Measurements from ENCODE around the gene SPEG. TPM values are rescaled to one million over a fixed set of nuclear protein-coding genes. Genes with fewer than 3 reads are reported as not detected.
A peak's percentile ranks its signal among the peaks of the same experiment; 100 is the strongest.

The SPEG gene
- total and polyA plus RNA-seq, 2 of the 8 experiments (the other 6 are each of a cell fraction or from before 2014, with no cell fraction given): 19.9 to 32.0 TPM

DNA sequence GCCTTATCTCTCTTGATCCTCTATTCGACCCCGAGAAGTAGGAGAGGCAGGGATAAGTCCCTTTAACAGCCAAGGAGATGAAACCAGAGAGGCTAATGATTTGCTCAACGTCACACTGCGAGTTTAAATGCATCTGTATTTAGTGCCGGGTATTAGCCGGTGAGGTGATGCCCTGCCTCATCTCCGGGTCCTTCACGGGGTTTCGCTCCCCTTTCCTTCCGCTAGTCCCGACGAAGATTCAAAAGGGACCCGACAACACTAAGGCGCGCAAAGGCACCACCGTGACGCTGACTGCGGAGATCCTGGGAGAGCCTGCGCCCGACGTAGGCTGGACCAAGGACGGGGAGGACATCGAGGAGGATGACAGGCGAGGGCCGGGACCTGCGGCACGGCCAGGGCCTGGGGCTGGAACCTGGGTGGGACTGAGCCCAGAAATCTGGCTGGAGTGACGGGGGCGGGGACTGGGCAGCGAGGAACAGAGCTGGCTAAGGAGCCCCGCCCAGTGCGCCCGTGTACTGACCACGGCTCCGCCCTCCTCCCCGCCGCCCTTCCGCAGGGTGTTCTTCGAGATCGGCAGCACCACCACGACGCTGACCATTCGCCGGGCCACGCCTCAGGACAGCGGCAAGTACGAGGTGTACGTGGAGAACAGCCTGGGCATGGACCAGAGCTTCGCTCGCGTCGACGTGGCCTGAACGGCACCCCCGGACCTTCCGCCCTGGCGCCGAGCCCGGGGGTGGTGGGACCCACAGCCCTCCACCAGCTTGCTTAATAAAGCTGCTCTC lies 63.0 kb downstream of the SPEG start:
- H3K4ac ChIP-seq (replicated peaks; ENCODE audit: insufficient read length, low read depth, low read length): no peak overlapping the region
- H3K14ac ChIP-seq (ENCODE audit: insufficient read length): no peak overlapping the region
- TF ChIP-seq TCF12 (IDR thresholded peaks at IDR 0.05; ENCODE audit: low read depth, low read length) (no peak), CREB1 (IDR thresholded peaks at IDR 0.05) (peak; percentile 4; the same call in 1 of the 2 replicates), EZH2 (IDR thresholded peaks at IDR 0.05; ENCODE audit: low read depth, low read length, severe bottlenecking) (peak; percentile 63), CHD2 (IDR thresholded peaks at IDR 0.05; ENCODE audit: low read length) (no peak), SUZ12 (IDR thresholded peaks at IDR 0.05; ENCODE audit: low read length) (peak; percentile 83)
- TF ChIP-seq, protein P1, sequence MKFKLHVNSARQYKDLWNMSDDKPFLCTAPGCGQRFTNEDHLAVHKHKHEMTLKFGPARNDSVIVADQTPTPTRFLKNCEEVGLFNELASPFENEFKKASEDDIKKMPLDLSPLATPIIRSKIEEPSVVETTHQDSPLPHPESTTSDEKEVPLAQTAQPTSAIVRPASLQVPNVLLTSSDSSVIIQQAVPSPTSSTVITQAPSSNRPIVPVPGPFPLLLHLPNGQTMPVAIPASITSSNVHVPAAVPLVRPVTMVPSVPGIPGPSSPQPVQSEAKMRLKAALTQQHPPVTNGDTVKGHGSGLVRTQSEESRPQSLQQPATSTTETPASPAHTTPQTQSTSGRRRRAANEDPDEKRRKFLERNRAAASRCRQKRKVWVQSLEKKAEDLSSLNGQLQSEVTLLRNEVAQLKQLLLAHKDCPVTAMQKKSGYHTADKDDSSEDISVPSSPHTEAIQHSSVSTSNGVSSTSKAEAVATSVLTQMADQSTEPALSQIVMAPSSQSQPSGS (IDR thresholded peaks at IDR 0.05; ENCODE audit: low read length): no peak
- 7% methylated on average over 48 of the region's 59 CpGs; no CpG with 5 or more reads in 1 of the 2 experiments for WGBS, 2 experiments (ENCODE audit: extremely low coverage in 1 of 2, insufficient coverage in 1 of 2, insufficient read length in 1 of 2, insufficient replicate concordance in 2 of 2, low coverage in 1 of 2, low lambda C conversion rate in 2 of 2, missing lambda C conversion rate in 1 of 2)
- H3K4me1 ChIP-seq (replicated peaks in 1 of 4; ENCODE audit: control insufficient read depth in 3 of 4, insufficient read depth in 4 of 4, low read length in 3 of 4): peaks cover 9 to 43% (median 21%) of the 10 kb centered on the region in 4 experiments
- peak in 1 of 2 experiments; percentile 76 for DNase-seq (ENCODE audit: low read depth in 1 of 2, low spot score in 2 of 2)
- no peaks in the 10 kb centered on the region for H3K79me2 ChIP-seq (ENCODE audit: control insufficient read depth in 1 of 2, insufficient read depth in 2 of 2, low read length in 2 of 2)
- H3K56ac ChIP-seq (replicated peaks; ENCODE audit: insufficient read length, low read depth, low read length): no peak overlapping the region
- peak overlapping the region; percentile 74 for H2AFZ ChIP-seq (ENCODE audit: low read length)
- no peak overlapping the region for H3K23ac ChIP-seq (ENCODE audit: insufficient read length)
- H4K91ac ChIP-seq (replicated peaks; ENCODE audit: insufficient read length, low read length): peak overlapping the region; percentile 81
- no peak overlapping the region for H2AK5ac ChIP-seq (ENCODE audit: low read depth, low read length)
- peak overlapping the region; percentile 43 for H4K8ac ChIP-seq (ENCODE audit: extremely low read depth, insufficient read depth, low read length)
- no peak overlapping the region for H2BK20ac ChIP-seq (ENCODE audit: low read length)
- peaks cover 20 to 44% (median 32%) of the 10 kb centered on the region in 4 experiments for H3K27me3 ChIP-seq (replicated peaks in 1 of 4; ENCODE audit: control insufficient read depth in 3 of 4, extremely low read depth in 1 of 4, insufficient read depth in 3 of 4, low read length in 3 of 4)
- no peak overlapping the region for H3K9ac ChIP-seq (replicated peaks in 1 of 4; ENCODE audit: extremely low read depth in 1 of 4, low read depth in 3 of 4, low read length in 3 of 4)
- peaks cover 24% of the 10 kb centered on the region for H3K23me2 ChIP-seq (ENCODE audit: low read depth, low read length)
- H3K36me3 ChIP-seq (ENCODE audit: control insufficient read depth in 2 of 4, insufficient read depth in 4 of 4, low read length in 3 of 4): no peaks in the 10 kb centered on the region
- no peaks in the 10 kb centered on the region; the same call in 1 of the 2 replicates for H3K79me1 ChIP-seq (ENCODE audit: low read depth, low read length)
- H4K5ac ChIP-seq (ENCODE audit: insufficient read length, low read depth, low read length): no peak overlapping the region
- H3K4me3 ChIP-seq (ENCODE audit: extremely low read depth in 1 of 4, insufficient read depth in 2 of 4, low read depth in 3 of 4, low read length in 4 of 4): peak overlapping the region; percentile 32 to 72 (median 64)
- H3K9me3 ChIP-seq (ENCODE audit: insufficient read depth in 2 of 2, low read depth in 1 of 2, low read length in 1 of 2): no peaks in the 10 kb centered on the region
- ChIA-PET CTCF (ENCODE audit: partially characterized antibody) (interaction anchor here (0.9 to 113.1 kb wide), 8 partner anchors 8 to 291 kb away, joined by 3 to 7248 read pairs (median 8); partner anchors contain the start of genes ASIC4, CHPF, DES and GMPPA), POLR2A (ENCODE audit: partially characterized antibody) (interaction anchor here (0.8 to 19.9 kb wide), 13 partner anchors 9 to 195 kb away, joined by 3 to 216 read pairs (median 4); partner anchors contain the start of genes ASIC4, CHPF, STK11IP and TMEM198)
- H2BK120ac ChIP-seq (replicated peaks; ENCODE audit: low read depth, low read length): no peak overlapping the region
- peak overlapping the region; percentile 86; the same call in 1 of the 2 replicates for H2BK12ac ChIP-seq (ENCODE audit: low read depth, low read length)
- H2BK15ac ChIP-seq (ENCODE audit: low read length): no peak overlapping the region
- no peak for FAIRE-seq
- H3K27ac ChIP-seq (ENCODE audit: low read depth, low read length): no peak overlapping the region
- H3K4me2 ChIP-seq (ENCODE audit: insufficient read depth in 1 of 2, low read depth in 2 of 2, low read length in 2 of 2): peak overlapping the region; percentile 97 to 99
- H3K18ac ChIP-seq (ENCODE audit: extremely low read depth, low read length): peak overlapping the region; percentile 10; the same call in 1 of the 2 replicates
- H4K20me1 ChIP-seq (replicated peaks in 1 of 2; ENCODE audit: control insufficient read depth in 1 of 2, insufficient read depth in 2 of 2, low read length in 2 of 2): no peaks in the 10 kb centered on the region
- H2BK5ac ChIP-seq (ENCODE audit: low read depth, low read length): peak overlapping the region; percentile 55; the same call in 1 of the 2 replicates
